ENCODE measurements around the gene CDH23. TPM values are rescaled to one million over a fixed set of nuclear protein-coding genes. Genes with fewer than 3 reads are reported as not detected.

Gene CDH23
- total RNA-seq, 1 experiment from 2014 or later, result 2.9 TPM

DNA sequence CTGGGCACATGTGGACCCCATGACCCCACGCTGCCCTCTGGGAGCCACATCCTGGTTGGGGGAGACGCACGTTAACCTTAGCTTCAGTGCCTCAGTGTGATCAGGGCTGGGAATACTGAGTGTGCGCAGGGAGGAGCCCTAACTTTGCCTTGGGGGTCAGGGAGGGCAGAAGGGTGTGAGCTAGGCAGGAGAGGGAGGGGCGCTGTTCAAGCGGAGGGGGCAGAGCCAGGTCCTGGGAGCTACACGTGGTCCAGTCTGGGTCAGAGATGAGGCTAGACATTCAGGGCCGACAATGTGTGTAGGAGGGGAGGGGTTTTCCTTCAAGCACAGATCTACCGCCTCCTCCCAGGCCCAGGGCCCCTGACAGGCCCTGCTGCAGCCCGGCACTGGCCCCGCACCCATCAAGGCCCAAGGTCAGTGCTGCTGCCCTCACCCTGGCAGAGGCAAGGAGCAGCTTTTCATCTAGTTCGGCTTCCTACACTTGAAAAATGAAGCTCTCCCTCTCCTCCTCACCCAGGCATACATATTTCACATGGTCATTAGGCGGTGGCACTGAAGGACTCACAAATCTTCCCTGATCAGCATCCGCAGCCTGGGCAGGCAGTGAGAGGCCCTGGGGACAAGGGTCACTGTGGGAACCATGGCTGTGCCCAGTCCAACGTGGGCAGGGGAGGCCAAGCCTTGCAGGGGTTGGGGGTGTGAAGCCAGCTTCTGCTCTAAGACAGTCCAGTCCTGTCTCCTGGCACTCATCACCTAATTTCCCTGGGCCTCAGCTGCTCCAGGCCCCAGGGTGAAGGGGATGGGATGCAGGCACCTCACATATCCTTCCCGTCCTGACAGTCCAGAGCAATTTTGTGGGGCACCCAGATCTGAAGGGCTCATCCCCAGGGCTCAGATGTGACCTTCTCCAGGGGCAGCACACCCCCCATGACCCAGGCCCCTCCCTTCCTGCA is 275.6 kb downstream of the CDH23 start:
- DNase-seq (ENCODE audit: low spot score) (no peak), ATAC-seq (no peak)
- H3K9me3 Mint-ChIP-seq, result no peaks in the 10 kb centered on the region
- no peak for TF ChIP-seq NR2C2 (CRISPR knock-in tag; IDR thresholded peaks at IDR 0.05)
- TF ChIP-seq RORB (CRISPR knock-in tag; IDR thresholded peaks at IDR 0.05), result no peak
- no peak for TF ChIP-seq ZNF263 (CRISPR knock-in tag; IDR thresholded peaks at IDR 0.05; ENCODE audit: low read depth)
- TF ChIP-seq GTF2I (CRISPR knock-in tag; conservative IDR thresholded peaks at IDR 0.05), result no peak
- TF ChIP-seq, protein P1, sequence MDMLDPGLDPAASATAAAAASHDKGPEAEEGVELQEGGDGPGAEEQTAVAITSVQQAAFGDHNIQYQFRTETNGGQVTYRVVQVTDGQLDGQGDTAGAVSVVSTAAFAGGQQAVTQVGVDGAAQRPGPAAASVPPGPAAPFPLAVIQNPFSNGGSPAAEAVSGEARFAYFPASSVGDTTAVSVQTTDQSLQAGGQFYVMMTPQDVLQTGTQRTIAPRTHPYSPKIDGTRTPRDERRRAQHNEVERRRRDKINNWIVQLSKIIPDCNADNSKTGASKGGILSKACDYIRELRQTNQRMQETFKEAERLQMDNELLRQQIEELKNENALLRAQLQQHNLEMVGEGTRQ (CRISPR knock-in tag; IDR thresholded peaks at IDR 0.05), result no peak
- TF ChIP-seq, protein P2, sequence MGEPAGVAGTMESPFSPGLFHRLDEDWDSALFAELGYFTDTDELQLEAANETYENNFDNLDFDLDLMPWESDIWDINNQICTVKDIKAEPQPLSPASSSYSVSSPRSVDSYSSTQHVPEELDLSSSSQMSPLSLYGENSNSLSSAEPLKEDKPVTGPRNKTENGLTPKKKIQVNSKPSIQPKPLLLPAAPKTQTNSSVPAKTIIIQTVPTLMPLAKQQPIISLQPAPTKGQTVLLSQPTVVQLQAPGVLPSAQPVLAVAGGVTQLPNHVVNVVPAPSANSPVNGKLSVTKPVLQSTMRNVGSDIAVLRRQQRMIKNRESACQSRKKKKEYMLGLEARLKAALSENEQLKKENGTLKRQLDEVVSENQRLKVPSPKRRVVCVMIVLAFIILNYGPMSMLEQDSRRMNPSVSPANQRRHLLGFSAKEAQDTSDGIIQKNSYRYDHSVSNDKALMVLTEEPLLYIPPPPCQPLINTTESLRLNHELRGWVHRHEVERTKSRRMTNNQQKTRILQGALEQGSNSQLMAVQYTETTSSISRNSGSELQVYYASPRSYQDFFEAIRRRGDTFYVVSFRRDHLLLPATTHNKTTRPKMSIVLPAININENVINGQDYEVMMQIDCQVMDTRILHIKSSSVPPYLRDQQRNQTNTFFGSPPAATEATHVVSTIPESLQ (CRISPR knock-in tag; IDR thresholded peaks at IDR 0.05), result no peak
- TF ChIP-seq, protein P3, sequence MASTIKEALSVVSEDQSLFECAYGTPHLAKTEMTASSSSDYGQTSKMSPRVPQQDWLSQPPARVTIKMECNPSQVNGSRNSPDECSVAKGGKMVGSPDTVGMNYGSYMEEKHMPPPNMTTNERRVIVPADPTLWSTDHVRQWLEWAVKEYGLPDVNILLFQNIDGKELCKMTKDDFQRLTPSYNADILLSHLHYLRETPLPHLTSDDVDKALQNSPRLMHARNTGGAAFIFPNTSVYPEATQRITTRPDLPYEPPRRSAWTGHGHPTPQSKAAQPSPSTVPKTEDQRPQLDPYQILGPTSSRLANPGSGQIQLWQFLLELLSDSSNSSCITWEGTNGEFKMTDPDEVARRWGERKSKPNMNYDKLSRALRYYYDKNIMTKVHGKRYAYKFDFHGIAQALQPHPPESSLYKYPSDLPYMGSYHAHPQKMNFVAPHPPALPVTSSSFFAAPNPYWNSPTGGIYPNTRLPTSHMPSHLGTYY (CRISPR knock-in tag; IDR thresholded peaks at IDR 0.05), result no peak
- ChIA-PET CTCF (interaction anchor here (1.3 to 2.4 kb wide), 2 partner anchors 24 to 26 kb away, joined by 3 to 8 read pairs; no protein-coding TSS in a partner anchor), POLR2A (no interaction called here)
- no peaks in the 10 kb centered on the region for H3K36me3 Mint-ChIP-seq
- no peaks in the 10 kb centered on the region for H3K4me1 Mint-ChIP-seq
- H3K27ac Mint-ChIP-seq, result no peak overlapping the region
- H3K27me3 Mint-ChIP-seq (ENCODE audit: low read depth), result 0 out of 2 replicates have a peak, but pooled peaks cover 3% of the 10 kb centered on the region
- no peak overlapping the region for H3K4me3 Mint-ChIP-seq

DNA sequence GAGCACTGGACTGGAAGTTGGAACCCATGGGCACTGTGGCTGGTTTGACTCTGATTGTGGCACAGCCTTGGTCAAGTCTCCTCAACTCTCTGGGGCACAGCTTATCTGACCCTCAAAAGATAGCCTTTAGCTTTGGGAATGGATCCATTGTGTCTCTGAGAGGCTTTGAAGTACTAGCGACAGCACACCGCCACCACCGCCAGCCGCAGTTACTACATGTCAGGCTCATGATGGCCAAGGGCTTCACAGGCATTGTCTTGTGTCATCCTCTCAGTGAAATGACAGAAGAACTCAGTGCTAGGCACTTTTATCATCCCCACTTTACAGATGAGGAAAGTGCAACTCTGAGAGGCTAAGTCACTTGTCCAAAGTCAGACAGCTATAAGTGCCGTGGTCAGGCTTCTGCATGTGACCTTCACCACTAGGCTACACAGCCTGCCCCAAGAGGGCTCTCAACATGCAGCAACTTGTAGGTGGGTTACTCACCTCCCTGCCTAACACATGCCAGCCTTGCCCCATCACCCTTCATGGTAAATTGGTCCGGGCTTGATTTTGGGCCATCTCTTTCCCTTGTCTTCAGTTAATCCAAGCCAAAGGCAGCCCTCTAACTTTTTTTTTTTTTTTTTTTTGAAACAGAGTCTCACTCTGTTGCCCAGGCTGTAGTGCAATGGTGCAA is 278.7 kb downstream of the CDH23 start:
- no peak for TF ChIP-seq NFATC4 (CRISPR knock-in tag; IDR thresholded peaks at IDR 0.05)
- no peak for TF ChIP-seq GRHL2 (CRISPR knock-in tag; IDR thresholded peaks at IDR 0.05; ENCODE audit: insufficient replicate concordance, severe bottlenecking)
- no peak for TF ChIP-seq FOXK1 (CRISPR knock-in tag; IDR thresholded peaks at IDR 0.05)
- CTCF ChIA-PET, result no interaction called here
- Mint-ChIP-seq H3K9me3 (no peaks in the 10 kb centered on the region), H3K27me3 (ENCODE audit: low read depth) (no peaks in the 10 kb centered on the region; the same call in 1 of the 2 replicates), H3K27ac (no peak overlapping the region), H3K4me1 (no peaks in the 10 kb centered on the region), H3K4me3 (no peak overlapping the region), H3K36me3 (no peaks in the 10 kb centered on the region)
- ATAC-seq, result no peak
- POLR2A ChIA-PET, result no interaction called here
- no peak for DNase-seq (ENCODE audit: low spot score)

DNA sequence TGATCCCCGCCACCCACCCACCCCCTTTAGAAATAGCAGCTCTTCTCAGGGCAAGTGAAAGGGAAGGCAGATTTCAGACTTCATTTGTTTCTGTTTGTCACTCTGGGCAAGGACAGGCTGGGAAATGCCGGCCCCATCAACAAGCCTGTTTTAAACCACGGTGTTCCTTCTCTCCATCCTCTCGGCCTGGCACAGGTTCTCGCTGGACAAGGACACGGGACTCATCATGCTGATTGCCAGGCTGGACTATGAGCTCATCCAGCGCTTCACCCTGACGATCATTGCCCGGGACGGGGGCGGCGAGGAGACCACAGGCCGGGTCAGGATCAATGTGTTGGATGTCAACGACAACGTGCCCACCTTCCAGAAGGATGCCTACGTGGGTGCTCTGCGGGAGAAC is 280.5 kb downstream of the CDH23 start:
- Mint-ChIP-seq H3K4me3 (no peak overlapping the region), H3K36me3 (no peaks in the 10 kb centered on the region), H3K27me3 (ENCODE audit: low read depth) (no peaks in the 10 kb centered on the region; the same call in 1 of the 2 replicates), H3K9me3 (no peaks in the 10 kb centered on the region), H3K4me1 (no peaks in the 10 kb centered on the region), H3K27ac (no peak overlapping the region)
- ChIA-PET POLR2A (no interaction called here), CTCF (interaction anchor here (1.2 kb wide), 1 partner anchor 19 kb away, joined by 6 read pairs; no protein-coding TSS in a partner anchor)
- no peak for TF ChIP-seq TEAD1 (CRISPR knock-in tag; IDR thresholded peaks at IDR 0.05)
- TF ChIP-seq, protein P1 (CRISPR knock-in tag; IDR thresholded peaks at IDR 0.05), result no peak
- TF ChIP-seq, protein P2 (CRISPR knock-in tag; IDR thresholded peaks at IDR 0.05), result no peak
- TF ChIP-seq, protein P4, sequence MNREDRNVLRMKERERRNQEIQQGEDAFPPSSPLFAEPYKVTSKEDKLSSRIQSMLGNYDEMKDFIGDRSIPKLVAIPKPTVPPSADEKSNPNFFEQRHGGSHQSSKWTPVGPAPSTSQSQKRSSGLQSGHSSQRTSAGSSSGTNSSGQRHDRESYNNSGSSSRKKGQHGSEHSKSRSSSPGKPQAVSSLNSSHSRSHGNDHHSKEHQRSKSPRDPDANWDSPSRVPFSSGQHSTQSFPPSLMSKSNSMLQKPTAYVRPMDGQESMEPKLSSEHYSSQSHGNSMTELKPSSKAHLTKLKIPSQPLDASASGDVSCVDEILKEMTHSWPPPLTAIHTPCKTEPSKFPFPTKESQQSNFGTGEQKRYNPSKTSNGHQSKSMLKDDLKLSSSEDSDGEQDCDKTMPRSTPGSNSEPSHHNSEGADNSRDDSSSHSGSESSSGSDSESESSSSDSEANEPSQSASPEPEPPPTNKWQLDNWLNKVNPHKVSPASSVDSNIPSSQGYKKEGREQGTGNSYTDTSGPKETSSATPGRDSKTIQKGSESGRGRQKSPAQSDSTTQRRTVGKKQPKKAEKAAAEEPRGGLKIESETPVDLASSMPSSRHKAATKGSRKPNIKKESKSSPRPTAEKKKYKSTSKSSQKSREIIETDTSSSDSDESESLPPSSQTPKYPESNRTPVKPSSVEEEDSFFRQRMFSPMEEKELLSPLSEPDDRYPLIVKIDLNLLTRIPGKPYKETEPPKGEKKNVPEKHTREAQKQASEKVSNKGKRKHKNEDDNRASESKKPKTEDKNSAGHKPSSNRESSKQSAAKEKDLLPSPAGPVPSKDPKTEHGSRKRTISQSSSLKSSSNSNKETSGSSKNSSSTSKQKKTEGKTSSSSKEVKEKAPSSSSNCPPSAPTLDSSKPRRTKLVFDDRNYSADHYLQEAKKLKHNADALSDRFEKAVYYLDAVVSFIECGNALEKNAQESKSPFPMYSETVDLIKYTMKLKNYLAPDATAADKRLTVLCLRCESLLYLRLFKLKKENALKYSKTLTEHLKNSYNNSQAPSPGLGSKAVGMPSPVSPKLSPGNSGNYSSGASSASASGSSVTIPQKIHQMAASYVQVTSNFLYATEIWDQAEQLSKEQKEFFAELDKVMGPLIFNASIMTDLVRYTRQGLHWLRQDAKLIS (CRISPR knock-in tag; IDR thresholded peaks at IDR 0.05; ENCODE audit: borderline replicate concordance), result no peak
- no peak for DNase-seq (ENCODE audit: low spot score)
- no peak for ATAC-seq

Data from WTC11 (cell line).